H9 (cell line): ENCODE data around the gene PGBD4. TPM values are rescaled to one million over a fixed set of nuclear protein-coding genes. Genes with fewer than 3 reads are reported as not detected.
A peak's percentile ranks its signal among the peaks of the same experiment; 100 is the strongest.

ENCODE experiments used
- DNase-seq: peaks from one replicate; pipeline ENCODE4 v3.0.0-alpha.2; 2017
- H2AFZ ChIP-seq: one replicate; pipeline ENCODE4 v1.6.1; 2013; ENCODE audit warnings: mild to moderate bottlenecking, low read length, control low read depth, moderate library complexity
- H2AK5ac ChIP-seq: 2 replicates; pipeline ENCODE4 v1.6.1; 2013; ENCODE audit warnings: low read length, control low read depth, mixed read lengths; ENCODE audit not compliant: insufficient read length
- H2BK120ac ChIP-seq: one replicate; pipeline ENCODE4 v1.6.1; 2013; ENCODE audit warnings: low read depth, mild to moderate bottlenecking, low read length, control low read depth, inconsistent platforms; ENCODE audit not compliant: poor library complexity, severe bottlenecking
- H2BK12ac ChIP-seq: 2 replicates; pipeline ENCODE4 v1.6.1; 2013; ENCODE audit warnings: low read length, control low read depth, mixed read lengths, low read depth; ENCODE audit not compliant: insufficient read length
- H2BK15ac ChIP-seq: 2 replicates; pipeline ENCODE4 v1.6.1; 2013; ENCODE audit warnings: low read depth, low read length, control low read depth
- H2BK20ac ChIP-seq: one replicate; pipeline ENCODE4 v1.6.1; 2013; ENCODE audit warnings: low read depth, mild to moderate bottlenecking, low read length, control low read depth, inconsistent platforms; ENCODE audit not compliant: poor library complexity, severe bottlenecking
- H2BK5ac ChIP-seq: 2 replicates; pipeline ENCODE4 v1.6.1; 2013; ENCODE audit warnings: low read length, control low read depth, mixed read lengths; ENCODE audit not compliant: insufficient read length
- H3K14ac ChIP-seq: 2 replicates; pipeline ENCODE4 v1.6.1; 2013; ENCODE audit warnings: low read length, control low read depth; ENCODE audit not compliant: insufficient read depth
- H3K18ac ChIP-seq: 2 replicates; pipeline ENCODE4 v1.6.1; 2013; ENCODE audit warnings: low read depth, mild to moderate bottlenecking, mixed read lengths, low read length, control low read depth; ENCODE audit not compliant: insufficient read length
- H3K23ac ChIP-seq: 2 replicates; pipeline ENCODE4 v1.6.1; 2013; ENCODE audit warnings: low read length, control low read depth, mixed read lengths, low read depth; ENCODE audit not compliant: insufficient read length
- H3K23me2 ChIP-seq: 2 replicates; pipeline ENCODE4 v1.6.1; 2013; ENCODE audit warnings: low read depth, mild to moderate bottlenecking, mixed read lengths, low read length, control low read depth; ENCODE audit not compliant: insufficient read length, poor library complexity, severe bottlenecking
- H3K27ac ChIP-seq: 2 replicates; pipeline ENCODE4 v1.5.1; 2013; ENCODE audit warnings: low read length, control low read depth, mixed read lengths, low read depth; ENCODE audit not compliant: insufficient read length
- H3K27me3 ChIP-seq: 2 replicates; pipeline ENCODE4 v1.6.1; 2013; ENCODE audit warnings: low read length, control low read depth, inconsistent platforms; ENCODE audit not compliant: insufficient read depth
- H3K4ac ChIP-seq: 2 replicates; pipeline ENCODE4 v1.6.1; 2013; ENCODE audit warnings: low read depth, mild to moderate bottlenecking, control low read depth, inconsistent platforms, low read length, moderate library complexity
- H3K4me1 ChIP-seq: 2 replicates; pipeline ENCODE4 v1.6.1; 2013; ENCODE audit warnings: low read length, control low read depth, inconsistent platforms; ENCODE audit not compliant: insufficient read depth
- H3K4me2 ChIP-seq: 2 replicates; pipeline ENCODE4 v1.6.1; 2013; ENCODE audit warnings: low read length, control low read depth, mixed read lengths; ENCODE audit not compliant: insufficient read length, insufficient read depth
- H3K56ac ChIP-seq: 2 replicates; pipeline ENCODE4 v1.6.1; 2013; ENCODE audit warnings: low read depth, mild to moderate bottlenecking, mixed read lengths, low read length, control low read depth; ENCODE audit not compliant: insufficient read length
- H3K79me1 ChIP-seq: 2 replicates; pipeline ENCODE4 v1.6.1; 2013; ENCODE audit warnings: low read depth, mild to moderate bottlenecking, moderate library complexity, low read length, control low read depth, inconsistent platforms; ENCODE audit not compliant: insufficient read depth, poor library complexity, severe bottlenecking
- H3K79me2 ChIP-seq: 2 replicates; pipeline ENCODE4 v1.6.1; 2013; ENCODE audit warnings: low read length, control low read depth, inconsistent platforms; ENCODE audit not compliant: insufficient read depth
- H3K9ac ChIP-seq: 2 replicates; pipeline ENCODE4 v1.6.1; 2013; ENCODE audit warnings: low read length, control low read depth, mixed read lengths; ENCODE audit not compliant: insufficient read length; ENCODE audit errors: extremely low read depth
- H3K9me3 ChIP-seq: one replicate; pipeline ENCODE4 v1.6.1; 2013; ENCODE audit warnings: low read depth, low read length, inconsistent platforms; ENCODE audit not compliant: control insufficient read depth
- H3T11ph ChIP-seq: one replicate; pipeline ENCODE4 v1.6.1; 2013; ENCODE audit warnings: mild to moderate bottlenecking, low read length, control low read depth, inconsistent platforms
- H4K20me1 ChIP-seq: one replicate; pipeline ENCODE4 v1.6.1; 2013; ENCODE audit not compliant: control insufficient read depth, insufficient read length, insufficient read depth
- H4K5ac ChIP-seq: 2 replicates; pipeline ENCODE4 v1.6.1; 2013; ENCODE audit warnings: low read depth, mild to moderate bottlenecking, mixed read lengths, low read length, control low read depth; ENCODE audit not compliant: insufficient read length
- H4K8ac ChIP-seq: replicated peaks from 2 replicates; pipeline ENCODE4 v1.6.1; 2013; ENCODE audit warnings: low read length, control low read depth, mixed read lengths, low read depth; ENCODE audit not compliant: insufficient read length
- H4K91ac ChIP-seq: 2 replicates; pipeline ENCODE4 v1.6.1; 2013; ENCODE audit warnings: low read depth, mild to moderate bottlenecking, moderate library complexity, mixed read lengths, low read length, control low read depth; ENCODE audit not compliant: insufficient read length
- H3K27ac Mint-ChIP-seq, 3 experiments: 2 replicates in 2 of 3; 3 replicates in 1 of 3; pipeline ENCODE4 v1.8.0; 2020 to 2021; ENCODE audit warnings: mixed read lengths in 3 of 3, mild to moderate bottlenecking in 1 of 3, moderate library complexity in 1 of 3
- H3K27me3 Mint-ChIP-seq: 2 replicates; pipeline ENCODE4 v1.8.0; 2021; ENCODE audit warnings: low read depth, mild to moderate bottlenecking, moderate library complexity, mixed read lengths
- H3K36me3 Mint-ChIP-seq, 3 experiments: 2 replicates in 2 of 3; 3 replicates in 1 of 3; pipeline ENCODE4 v1.8.0; 2020 to 2021; ENCODE audit warnings: low read depth in 3 of 3, mixed read lengths in 3 of 3; ENCODE audit not compliant: insufficient read depth in 1 of 3
- H3K4me1 Mint-ChIP-seq, 2 experiments: 2 replicates each; pipeline ENCODE4 v1.8.0; 2020; ENCODE audit warnings: mixed read lengths in 2 of 2
- H3K4me3 Mint-ChIP-seq, 2 experiments: 2 replicates in 1 of 2; 3 replicates in 1 of 2; pipeline ENCODE4 v1.8.0; 2020 to 2021; ENCODE audit warnings: mild to moderate bottlenecking in 2 of 2, mixed read lengths in 2 of 2, moderate library complexity in 1 of 2
- H3K9me3 Mint-ChIP-seq, 2 experiments: 2 replicates in 1 of 2; 3 replicates in 1 of 2; pipeline ENCODE4 v1.8.0; 2020; ENCODE audit warnings: mild to moderate bottlenecking in 2 of 2, mixed read lengths in 2 of 2, moderate library complexity in 1 of 2
- WGBS: extraction: QIAGEN DNeasy Blood & Tissue Kit; methylation state at CpG from one replicate; pipeline ENCODE4 v1.1.7; 2013; ENCODE audit warnings: missing lambda C conversion rate, low lambda C conversion rate, mixed read lengths; ENCODE audit not compliant: insufficient read length; ENCODE audit errors: extremely low coverage; 5-methylcytosine and 5-hydroxymethylcytosine counted together
- long read RNA-seq: library from polyadenylated mRNA; unstranded; transcript quantifications from one replicate; pipeline ENCODE4 v2.0.0, GENCODE V29; 2020
- total RNA-seq: library from RNA; stranded (reverse); gene quantifications from 2 replicates; pipeline ENCODE4 v1.2.1, GENCODE V29; 2021
- TF ChIP-seq, protein P1 (sequence below): fragments of 200-600 bp; sonication (generic); conservative IDR thresholded peaks from 3 replicates; pipeline ENCODE4 v1.8.0; 2021; ENCODE audit warnings: antibody characterized with exemption, mild to moderate bottlenecking

The PGBD4 gene
- 0.94 and 1.2 TPM in 2 replicates for total RNA-seq
- long read RNA-seq, full-length matches to known transcripts = 12 of 12 reads
- long read RNA-seq, partial matches to known transcripts = 0 of 12 reads
- long read RNA-seq, other reads (novel, unspliced or antisense) = 0 of 12 reads

DNA sequence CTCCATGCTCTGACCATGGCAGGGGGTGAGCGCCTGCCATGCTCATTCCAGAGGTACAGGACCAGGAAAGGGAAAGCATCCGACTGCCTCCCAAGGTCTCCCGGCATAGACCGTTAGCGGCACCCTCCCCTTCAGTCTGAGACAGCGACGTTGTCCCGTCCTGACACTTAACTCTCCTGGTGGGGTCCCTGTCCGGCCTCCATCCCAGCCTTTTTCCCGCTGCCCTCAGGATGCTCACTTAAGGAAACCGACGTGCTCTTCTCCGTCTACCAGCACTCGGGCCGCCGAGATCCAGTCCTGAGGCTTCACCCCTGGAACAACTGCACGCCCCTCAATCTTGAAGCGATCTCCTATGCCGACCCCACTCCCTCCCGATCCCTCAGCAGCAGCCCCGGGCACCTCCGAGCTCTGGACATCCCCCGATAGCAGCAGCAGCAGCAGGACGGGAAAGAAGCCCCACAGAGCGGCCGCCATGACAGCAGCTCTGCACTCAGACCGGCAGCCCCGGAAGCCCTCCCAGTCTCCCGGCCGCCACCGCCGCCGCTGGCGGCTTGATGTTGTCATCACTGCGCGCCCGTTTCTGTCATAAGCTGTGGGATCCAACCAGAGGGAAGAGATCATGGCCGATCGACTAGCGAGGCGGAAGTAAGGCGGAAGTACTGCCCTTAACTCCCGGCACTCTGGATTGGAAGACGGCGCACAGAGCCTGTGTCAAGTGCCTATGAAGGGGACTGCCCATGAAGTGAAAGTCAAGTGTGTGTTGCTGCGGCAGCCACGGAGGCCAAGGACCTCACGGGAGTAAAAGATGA, at the start of gene PGBD4, which contains the start of gene EMC7:
TSS of gene PGBD4 (plus strand) at position 718 of the 809 bp plus-strand sequence. CDS start 449 bp downstream, outside the sequence.
TSS of gene EMC7 (minus strand) at position 497 of the 809 bp plus-strand sequence. CDS start at position 474, 23 bp downstream.
- WGBS = no CpG with 5 or more reads among the region's 48 CpGs
- Histone ChIP-seq H4K20me1 (no peaks in the 10 kb centered on the region), H4K5ac (no peak within 1 kb of the TSS), H2BK120ac (no peak within 1 kb of the TSS), H3K9me3 (no peaks in the 10 kb centered on the region), H4K8ac (no peak within 1 kb of the TSS), H3K4me1 (no peaks in the 10 kb centered on the region), H4K91ac (no peak within 1 kb of the TSS), H2BK20ac (no peak within 1 kb of the TSS), H3T11ph (no peak within 1 kb of the TSS), H3K23ac (no peak within 1 kb of the TSS), H3K4me2 (peak within 1 kb of the TSS; percentile 95), H2BK12ac (no peak within 1 kb of the TSS), H2BK5ac (no peak within 1 kb of the TSS), H3K23me2 (peaks cover 8% of the 10 kb centered on the region), H3K9ac (peak within 1 kb of the TSS; percentile 91), H3K56ac (no peak within 1 kb of the TSS), H3K79me2 (peaks cover 7% of the 10 kb centered on the region; the same call in 1 of the 2 replicates), H3K14ac (peak within 1 kb of the TSS; percentile 86), H3K27ac (no peak within 1 kb of the TSS), H3K27me3 (no peaks in the 10 kb centered on the region), H3K4ac (no peak within 1 kb of the TSS), H3K79me1 (no peaks in the 10 kb centered on the region), H2AK5ac (no peak within 1 kb of the TSS), H3K18ac (peak within 1 kb of the TSS; percentile 80), H2AFZ (no peak within 1 kb of the TSS), H2BK15ac (no peak within 1 kb of the TSS; the same call in 1 of the 2 replicates)
- TF ChIP-seq, protein P1, sequence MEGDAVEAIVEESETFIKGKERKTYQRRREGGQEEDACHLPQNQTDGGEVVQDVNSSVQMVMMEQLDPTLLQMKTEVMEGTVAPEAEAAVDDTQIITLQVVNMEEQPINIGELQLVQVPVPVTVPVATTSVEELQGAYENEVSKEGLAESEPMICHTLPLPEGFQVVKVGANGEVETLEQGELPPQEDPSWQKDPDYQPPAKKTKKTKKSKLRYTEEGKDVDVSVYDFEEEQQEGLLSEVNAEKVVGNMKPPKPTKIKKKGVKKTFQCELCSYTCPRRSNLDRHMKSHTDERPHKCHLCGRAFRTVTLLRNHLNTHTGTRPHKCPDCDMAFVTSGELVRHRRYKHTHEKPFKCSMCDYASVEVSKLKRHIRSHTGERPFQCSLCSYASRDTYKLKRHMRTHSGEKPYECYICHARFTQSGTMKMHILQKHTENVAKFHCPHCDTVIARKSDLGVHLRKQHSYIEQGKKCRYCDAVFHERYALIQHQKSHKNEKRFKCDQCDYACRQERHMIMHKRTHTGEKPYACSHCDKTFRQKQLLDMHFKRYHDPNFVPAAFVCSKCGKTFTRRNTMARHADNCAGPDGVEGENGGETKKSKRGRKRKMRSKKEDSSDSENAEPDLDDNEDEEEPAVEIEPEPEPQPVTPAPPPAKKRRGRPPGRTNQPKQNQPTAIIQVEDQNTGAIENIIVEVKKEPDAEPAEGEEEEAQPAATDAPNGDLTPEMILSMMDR = no peak
- Mint-ChIP-seq H3K4me3 (peak within 1 kb of the TSS; percentile 100), H3K27me3 (no peaks in the 10 kb centered on the region), H3K27ac (peak within 1 kb of the TSS; percentile 99 to 100 (median 99)), H3K36me3 (peaks cover 2 to 7% (median 4%) of the 10 kb centered on the region in 3 experiments; a peak in 2 of 7 replicates), H3K9me3 (no peaks in the 10 kb centered on the region), H3K4me1 (peaks cover 10 to 18% of the 10 kb centered on the region in 2 experiments; a peak in 3 of 4 replicates)
- DNase-seq = peak; percentile 99
